ENCODE results near the gene ACVR1B. TPM values are rescaled to one million over a fixed set of nuclear protein-coding genes. Genes with fewer than 3 reads are reported as not detected.

Gene ACVR1B
- total and polyA plus RNA-seq, 9 of the 15 experiments (the other 6 are each of a cell fraction or from before 2014, with no cell fraction given) = 0.97 to 15.1 (median 6.8) TPM

- Histone ChIP-seq H3K79me2 (ENCODE audit: control insufficient read depth, insufficient read depth, low read length) (peaks cover 24% of the 10 kb centered on the region; the same call in 2 of the 3 replicates), H3K9ac (ENCODE audit: insufficient read depth in 1 of 2, low read depth in 2 of 2, low read length in 2 of 2) (no peak overlapping the region), H3K27me3 (ENCODE audit: control insufficient read depth in 2 of 2, insufficient read depth in 2 of 2, low read length in 2 of 2) (no peaks in the 10 kb centered on the region), H3K27ac (ENCODE audit: extremely low read depth, low read depth, low read length) (no peak overlapping the region), H3K9me3 (replicated peaks; ENCODE audit: control insufficient read depth, insufficient read depth, low read depth, low read length) (no peaks in the 10 kb centered on the region), H3K36me3 (ENCODE audit: control insufficient read depth, insufficient read depth, low read length) (peaks cover 11% of the 10 kb centered on the region; the same call in 2 of the 3 replicates), H3K4me1 (replicated peaks in 1 of 2; ENCODE audit: control insufficient read depth in 2 of 2, insufficient read depth in 2 of 2, low read length in 2 of 2) (peaks cover 10 to 42% of the 10 kb centered on the region in 2 experiments; a peak in 4 of 5 replicates), H2AFZ (ENCODE audit: low read depth, low read length) (no peak overlapping the region), H3K4me3 (no peak overlapping the region), H3K4me2 (ENCODE audit: insufficient read depth, low read length) (no peak overlapping the region), H4K20me1 (replicated peaks; ENCODE audit: control insufficient read depth, insufficient read depth, low read length) (peaks cover 28% of the 10 kb centered on the region), H3K9me1 (ENCODE audit: control insufficient read depth, insufficient read depth, low read length) (peaks cover 5% of the 10 kb centered on the region)
- in situ Hi-C loops (cut with MboI) (no loop called here), intact Hi-C loops (cut with micrococcal nuclease) (no loop called here)
- CTCF ChIA-PET (ENCODE audit: low intra/inter-chr PET ratio) = interaction anchor here (1.2 kb wide), 1 partner anchor 44 kb away, joined by 3 read pairs; no protein-coding TSS in a partner anchor
- 37% methylated on average over 13 of the region's 13 CpGs for WGBS (ENCODE audit: insufficient coverage, low coverage, missing lambda C conversion rate)
- no TSS peak for BruUV-seq (replicated peaks)
- POLR2A ChIA-PET = interaction anchor here (0.6 to 1.7 kb wide), 4 partner anchors 10 to 109 kb away, joined by 3 to 8 read pairs (median 4); no protein-coding TSS in a partner anchor
- DNase-seq (ENCODE audit: extremely low read depth in 1 of 4, low spot score in 3 of 4) (peak; percentile 59 to 68 (median 64)), FAIRE-seq (peak; percentile 72), ATAC-seq (peak; percentile 80)
- peak; percentile 53; the same call in 1 of the 2 replicates for TF ChIP-seq HMBOX1 (IDR thresholded peaks at IDR 0.05)
- TF ChIP-seq SFPQ (IDR thresholded peaks at IDR 0.05; ENCODE audit: low read depth, low read length) = no peak
- TF ChIP-seq SMC3 (conservative IDR thresholded peaks at IDR 0.05; ENCODE audit: insufficient read depth, low read depth, low read length) = no peak
- TF ChIP-seq CTCFL (IDR thresholded peaks at IDR 0.05; ENCODE audit: borderline replicate concordance, insufficient read depth, low read depth, low read length, poor library complexity, severe bottlenecking) = peak; percentile 63
- TF ChIP-seq HDAC2 (IDR thresholded peaks at IDR 0.05) = 0 out of 2 replicates have a peak, but pooled peaks have one; percentile 11
- peak in 1 of 3 experiments; percentile 31 for TF ChIP-seq YY1 (IDR thresholded peaks at IDR 0.05; ENCODE audit: borderline replicate concordance in 1 of 3, control insufficient read depth in 1 of 3, extremely low read depth in 1 of 3, insufficient read depth in 3 of 3, insufficient read length in 1 of 3, insufficient replicate concordance in 2 of 3, low read depth in 1 of 3, low read length in 2 of 3)
- no peak for TF ChIP-seq NBN (IDR thresholded peaks at IDR 0.05; ENCODE audit: low read depth)
- TF ChIP-seq FOSL1 (tag; conservative IDR thresholded peaks at IDR 0.05) = 0 out of 2 replicates have a peak, but pooled peaks have one; percentile 12
- TF ChIP-seq HNRNPUL1 (IDR thresholded peaks at IDR 0.05; ENCODE audit: low read length) = no peak
- TF ChIP-seq GATAD2B (IDR thresholded peaks at IDR 0.05; ENCODE audit: borderline replicate concordance) = no peak
- TF ChIP-seq SMAD1 (IDR thresholded peaks at IDR 0.05; ENCODE audit: low read depth, low read length, partially characterized antibody) = no peak
- TF ChIP-seq ELF2 (CRISPR knock-in tag; IDR thresholded peaks at IDR 0.05) = 0 out of 2 replicates have a peak, but pooled peaks have one; percentile 23
- TF ChIP-seq HMG20A (CRISPR knock-in tag; conservative IDR thresholded peaks at IDR 0.05) = no peak
Measured at GRCh38 chr12:51970904-51971646, 19.6 kb downstream of the ACVR1B start.
